ENCODE data around the gene AEBP1.
"Not testable (repeated sequence)": the region's sequence is repeated elsewhere in the genome, so short reads cannot be mapped to it uniquely, and the experiment has no call there.

The AEBP1 gene

DNA sequence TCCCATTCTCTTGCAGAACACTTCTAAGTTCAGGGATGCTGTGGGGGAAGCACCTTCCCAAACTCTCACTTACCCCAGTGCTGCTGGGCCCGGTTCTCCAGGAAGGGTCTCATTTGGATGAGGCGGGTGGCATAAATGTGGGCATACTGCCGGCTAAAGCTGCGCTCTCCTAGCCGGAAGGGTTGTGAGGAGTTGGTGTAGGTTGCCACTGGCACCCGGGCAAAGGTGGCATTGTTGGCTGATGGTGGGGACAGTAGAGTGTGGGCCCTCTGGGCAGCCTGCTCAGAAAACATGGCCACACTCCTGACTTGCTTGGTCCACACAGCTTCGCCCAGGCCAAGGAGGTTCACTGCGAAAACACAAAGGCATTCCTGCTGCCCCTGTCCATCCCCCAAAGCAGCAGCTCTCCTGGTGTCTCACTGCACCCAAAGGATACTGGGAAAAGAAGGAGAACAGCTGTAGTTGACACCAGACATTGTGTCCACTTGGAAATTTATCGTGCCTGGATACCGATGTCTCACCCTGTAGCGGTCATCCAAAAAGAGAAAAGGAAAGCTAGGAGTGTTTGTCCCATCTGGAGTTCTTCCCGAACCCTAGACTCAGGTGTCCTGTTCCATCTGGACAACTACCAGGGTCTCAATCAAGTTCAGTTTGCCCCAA, 17.7 kb downstream of the AEBP1 start:
- intact Hi-C loops (cut with DNase I; ENCODE audit: low total_unique reads), result no loop called here
- Histone ChIP-seq H3K9me3 (no peaks in the 10 kb centered on the region), H3K27me3 (no peaks in the 10 kb centered on the region), H3K4me3 (no peak overlapping the region), H3K36me3 (peaks cover 0 to 50% (median 28%) of the 10 kb centered on the region in 3 donors), H3K27ac (peak overlapping the region; percentile 83 to 90), H3K4me1 (peaks cover 0 to 27% (median 17%) of the 10 kb centered on the region in 4 donors)
- TF ChIP-seq, protein P1, sequence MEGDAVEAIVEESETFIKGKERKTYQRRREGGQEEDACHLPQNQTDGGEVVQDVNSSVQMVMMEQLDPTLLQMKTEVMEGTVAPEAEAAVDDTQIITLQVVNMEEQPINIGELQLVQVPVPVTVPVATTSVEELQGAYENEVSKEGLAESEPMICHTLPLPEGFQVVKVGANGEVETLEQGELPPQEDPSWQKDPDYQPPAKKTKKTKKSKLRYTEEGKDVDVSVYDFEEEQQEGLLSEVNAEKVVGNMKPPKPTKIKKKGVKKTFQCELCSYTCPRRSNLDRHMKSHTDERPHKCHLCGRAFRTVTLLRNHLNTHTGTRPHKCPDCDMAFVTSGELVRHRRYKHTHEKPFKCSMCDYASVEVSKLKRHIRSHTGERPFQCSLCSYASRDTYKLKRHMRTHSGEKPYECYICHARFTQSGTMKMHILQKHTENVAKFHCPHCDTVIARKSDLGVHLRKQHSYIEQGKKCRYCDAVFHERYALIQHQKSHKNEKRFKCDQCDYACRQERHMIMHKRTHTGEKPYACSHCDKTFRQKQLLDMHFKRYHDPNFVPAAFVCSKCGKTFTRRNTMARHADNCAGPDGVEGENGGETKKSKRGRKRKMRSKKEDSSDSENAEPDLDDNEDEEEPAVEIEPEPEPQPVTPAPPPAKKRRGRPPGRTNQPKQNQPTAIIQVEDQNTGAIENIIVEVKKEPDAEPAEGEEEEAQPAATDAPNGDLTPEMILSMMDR (IDR thresholded peaks at IDR 0.05), result no peak
- no peak for DNase-seq

DNA sequence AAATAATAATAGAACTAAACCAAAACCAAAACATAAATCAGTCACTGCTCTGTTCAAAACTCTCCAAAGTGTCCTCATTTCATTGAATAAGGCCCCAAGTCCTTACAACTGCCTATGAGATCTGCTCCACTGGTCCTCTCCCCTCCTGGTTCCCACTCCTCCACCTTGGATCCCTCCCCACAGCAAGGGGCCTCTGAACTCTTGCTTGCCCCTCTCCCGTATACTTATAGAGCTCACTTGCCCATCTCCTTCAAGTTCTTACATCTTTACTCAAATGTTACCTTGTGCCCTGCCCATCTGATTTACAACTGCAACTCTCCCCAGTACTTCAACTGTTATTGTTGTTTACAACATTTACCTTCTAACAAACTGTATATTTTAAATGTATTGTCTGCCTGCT, 18.4 kb downstream of the AEBP1 start:
- no peaks in the 10 kb centered on the region for H3K27me3 ChIP-seq
- TF ChIP-seq, protein P1 (IDR thresholded peaks at IDR 0.05), result no peak

DNA sequence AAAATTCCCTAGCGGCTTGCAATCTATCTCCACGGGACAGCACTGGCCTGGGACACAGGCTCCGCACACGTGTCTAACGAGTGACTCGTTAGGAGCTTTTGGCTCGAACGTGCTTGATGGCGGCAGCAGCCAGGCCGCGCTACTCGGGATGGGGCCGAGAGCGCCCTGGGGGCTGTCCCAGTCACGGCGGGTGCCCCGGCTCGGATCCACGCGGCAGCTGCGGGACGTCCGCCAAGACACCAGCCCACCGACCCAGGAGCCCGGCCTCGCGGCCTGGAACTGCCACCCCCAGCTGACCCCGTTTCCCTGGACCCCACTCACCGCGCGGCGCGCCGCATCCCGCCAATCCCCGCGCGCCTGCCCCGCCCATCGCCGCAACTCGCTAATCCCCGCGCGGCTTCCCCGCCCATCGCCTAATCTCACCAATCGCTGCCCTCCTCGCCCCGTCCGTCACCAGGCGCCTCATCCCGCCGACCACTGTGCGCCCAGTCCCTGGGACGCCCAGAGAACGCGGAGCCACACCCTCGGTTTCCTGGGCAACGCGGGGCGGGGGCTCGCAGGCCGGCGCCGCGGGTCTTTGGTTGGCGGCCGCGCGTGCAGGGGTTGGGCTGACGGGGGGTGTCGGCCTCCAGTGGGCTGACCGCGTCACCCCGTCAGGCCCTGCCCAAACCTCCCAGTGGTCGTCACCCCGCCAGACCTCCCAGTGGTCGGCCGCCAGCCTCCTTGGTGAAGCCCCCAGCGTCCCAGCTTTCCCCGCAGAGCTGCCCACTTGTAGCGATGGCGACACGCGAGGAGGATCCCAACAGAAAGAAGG, 19.3 kb downstream of the AEBP1 start, which contains the start of gene POLD2:
TSS of gene POLD2 (minus strand) at position 359 of the 814 bp plus-strand sequence. CDS start 1,495 bp downstream, outside the sequence.
- DNase-seq, result peak; percentile 98 to 99
- TF ChIP-seq, protein P1 (IDR thresholded peaks at IDR 0.05), result peak in 1 of 2 experiments; percentile 24
- Histone ChIP-seq H3K36me3 (peaks cover 0 to 35% (median 13%) of the 10 kb centered on the region in 3 donors), H3K27ac (peak within 1 kb of the TSS; percentile 83 to 90), H3K4me3 (peak within 1 kb of the TSS; percentile 76 to 83), H3K9me3 (no peaks in the 10 kb centered on the region), H3K27me3 (no peaks in the 10 kb centered on the region), H3K4me1 (peaks cover 0 to 27% (median 17%) of the 10 kb centered on the region in 4 donors)
- intact Hi-C loops (cut with DNase I; ENCODE audit: low total_unique reads), result no loop called here

More for the DNA sequence above, 18.4 kb downstream of the AEBP1 start:
- Histone ChIP-seq H3K27ac (peak overlapping the region; percentile 83 to 90), H3K36me3 (peaks cover 0 to 43% (median 22%) of the 10 kb centered on the region in 3 donors), H3K4me3 (peak overlapping the region; percentile 76 to 83), H3K4me1 (peaks cover 0 to 27% (median 17%) of the 10 kb centered on the region in 4 donors), H3K9me3 (no peaks in the 10 kb centered on the region)
- no peak for DNase-seq
- intact Hi-C loops (cut with DNase I; ENCODE audit: low total_unique reads), result no loop called here

DNA sequence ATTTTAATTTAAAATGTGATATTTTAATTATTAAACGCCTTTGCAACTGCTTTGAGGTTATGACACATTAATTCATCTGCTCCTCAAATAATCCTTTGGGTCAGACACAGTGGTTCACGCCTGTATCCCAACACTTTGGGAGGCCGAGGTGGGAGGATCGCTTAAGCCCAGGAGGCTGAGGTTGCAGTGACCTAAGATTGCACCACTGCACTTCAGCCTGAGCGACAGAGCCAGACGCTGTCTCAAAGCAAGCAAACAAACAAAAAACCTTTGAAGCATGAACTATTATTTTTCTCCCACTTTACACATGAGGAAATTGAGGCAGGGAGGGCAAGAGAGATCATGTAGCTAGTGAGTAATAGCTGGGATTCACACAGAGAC, 20.7 kb downstream of the AEBP1 start:
- TF ChIP-seq, protein P1 (IDR thresholded peaks at IDR 0.05), result no peak
- Histone ChIP-seq H3K9me3 (no peaks in the 10 kb centered on the region), H3K4me3 (no peak overlapping the region), H3K36me3 (peaks cover 0 to 21% (median 10%) of the 10 kb centered on the region in 3 donors), H3K4me1 (peaks cover 0 to 27% (median 17%) of the 10 kb centered on the region in 4 donors), H3K27ac (no peak overlapping the region), H3K27me3 (no peaks in the 10 kb centered on the region)
- intact Hi-C loops (cut with DNase I; ENCODE audit: low total_unique reads), result no loop called here
- DNase-seq, result no peak

DNA sequence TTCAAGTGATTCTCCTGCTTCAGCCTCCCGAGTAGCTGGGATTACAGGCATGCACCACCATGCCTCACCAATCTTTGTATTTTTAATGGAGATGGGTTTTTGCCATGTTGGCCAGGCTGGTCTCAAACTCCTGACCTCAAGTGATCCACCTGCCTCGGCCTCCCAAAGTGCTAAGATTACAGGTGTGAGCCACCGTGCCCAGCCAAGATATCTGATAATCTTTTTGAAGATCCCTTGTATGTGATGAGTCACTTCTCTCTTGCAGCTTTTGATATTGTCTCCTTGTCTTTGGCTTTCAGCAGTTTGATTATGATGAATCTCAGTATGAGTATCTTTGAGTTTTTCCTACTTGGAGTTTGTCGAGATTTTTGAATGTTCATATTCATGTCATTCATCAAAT, 22.4 kb downstream of the AEBP1 start:
- H3K27ac ChIP-seq; H3K4me3 ChIP-seq; DNase-seq; H3K36me3 ChIP-seq; H3K9me3 ChIP-seq; H3K27me3 ChIP-seq; intact Hi-C loops (cut with DNase I; ENCODE audit: low total_unique reads): not testable (repeated sequence)
- H3K4me1 ChIP-seq, result peaks cover 0 to 19% (median 12%) of the 10 kb centered on the region in 4 donors

DNA sequence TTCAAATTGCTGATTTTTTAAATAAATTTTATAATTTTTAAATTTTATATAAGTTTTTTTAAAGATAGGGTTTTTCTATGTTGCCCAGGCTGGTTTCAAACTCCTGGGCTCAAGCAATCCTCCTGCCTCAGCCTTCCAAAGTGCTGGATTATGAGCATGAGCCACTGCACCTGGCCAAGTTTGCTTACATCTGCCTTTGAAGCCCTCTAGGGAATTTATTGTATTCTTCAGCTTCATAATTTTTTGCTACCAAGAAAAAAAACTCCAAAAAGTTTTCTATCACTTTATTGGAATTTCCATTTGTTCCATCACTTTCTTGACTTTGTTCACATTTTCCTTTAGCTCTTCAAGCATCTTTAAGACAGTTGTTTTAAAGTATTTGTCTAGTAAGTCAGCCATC, 23.0 kb downstream of the AEBP1 start:
- H3K4me1 ChIP-seq, result peaks cover 0 to 13% (median 6%) of the 10 kb centered on the region in 4 donors
- no peaks in the 10 kb centered on the region for H3K27me3 ChIP-seq
- no peak for DNase-seq
- intact Hi-C loops (cut with DNase I; ENCODE audit: low total_unique reads), result no loop called here
- TF ChIP-seq, protein P1 (IDR thresholded peaks at IDR 0.05), result no peak
- H3K27ac ChIP-seq, result no peak overlapping the region
- H3K4me3 ChIP-seq, result no peak overlapping the region
- no peaks in the 10 kb centered on the region for H3K9me3 ChIP-seq
- no peaks in the 10 kb centered on the region for H3K36me3 ChIP-seq
